Hematopoietic multipotent progenitor cell treated with erythropoietin and hydrocortisone succinate and interleukin-3 and kit ligand, for 8 days (in vitro differentiated cells): Measurements from ENCODE around the gene RASAL3.

ENCODE experiments used
- DNase-seq: peaks from one replicate; pipeline ENCODE4 v3.0.0-alpha.2; 2015

The RASAL3 gene

GRCh38 chr19:15432629-15433518 is 31.5 kb downstream of the RASAL3 start:
- peak; percentile 88 for DNase-seq

- no peak for DNase-seq
Measured at GRCh38 chr19:15432018-15432494, 32.3 kb downstream of the RASAL3 start.

GRCh38 chr19:15431396-15432017 is 32.8 kb downstream of the RASAL3 start:
- no peak for DNase-seq

- no peak for DNase-seq
Measured at GRCh38 chr19:15430526-15431120, 33.7 kb downstream of the RASAL3 start.

- DNase-seq: no peak
Measured at GRCh38 chr19:15429825-15430467, 34.4 kb downstream of the RASAL3 start.

GRCh38 chr19:15428956-15429824 is 35.2 kb downstream of the RASAL3 start:
- no peak for DNase-seq

GRCh38 chr19:15427991-15428471 is 36.3 kb downstream of the RASAL3 start:
- DNase-seq: no peak

- DNase-seq: no peak
Measured at GRCh38 chr19:15427350-15427700, 37.0 kb downstream of the RASAL3 start.

GRCh38 chr19:15426485-15427349 is 37.6 kb downstream of the RASAL3 start:
- no peak for DNase-seq

GRCh38 chr19:15425321-15425950 is 38.9 kb downstream of the RASAL3 start:
- no peak for DNase-seq

- DNase-seq: no peak
Measured at GRCh38 chr19:15424692-15425272, 39.6 kb downstream of the RASAL3 start.

- DNase-seq: no peak
Measured at GRCh38 chr19:15424121-15424520, 40.2 kb downstream of the RASAL3 start.

- DNase-seq: no peak
Measured at GRCh38 chr19:15423130-15423529, 41.2 kb downstream of the RASAL3 start.

GRCh38 chr19:15422296-15423075 is 41.9 kb downstream of the RASAL3 start:
- no peak for DNase-seq

GRCh38 chr19:15421721-15422260 is 42.6 kb downstream of the RASAL3 start:
- DNase-seq: peak; percentile 53

GRCh38 chr19:15421136-15421695 is 43.1 kb downstream of the RASAL3 start:
- no peak for DNase-seq

- no peak for DNase-seq
Measured at GRCh38 chr19:15419413-15420025, 44.8 kb downstream of the RASAL3 start.
